Lower lobe of right lung (tissue), 2 donors: ENCODE results near the gene ALAS1. TPM values are rescaled to one million over a fixed set of nuclear protein-coding genes. Genes with fewer than 3 reads are reported as not detected.

ENCODE experiments used
- ATAC-seq, 2 donors: fragments of 200-7000 bp; cut with Tn5 transposase; one replicate each; pipeline ENCODE4 v1.9.1; 2020 to 2022; ENCODE audit warnings: mild to moderate bottlenecking in 2 of 2, moderate library complexity in 2 of 2
- DNase-seq: peaks from one replicate; pipeline ENCODE4 v3.0.0-alpha.2; 2020
- H3K27ac ChIP-seq: fragments of 200-600 bp; one replicate; pipeline ENCODE4 v1.8.0; 2022
- H3K27me3 ChIP-seq: fragments of 200-600 bp; one replicate; pipeline ENCODE4 v1.8.0; 2022; ENCODE audit warnings: low read depth
- H3K36me3 ChIP-seq: fragments of 200-600 bp; one replicate; pipeline ENCODE4 v1.8.0; 2022; ENCODE audit warnings: mild to moderate bottlenecking
- H3K4me1 ChIP-seq: fragments of 200-600 bp; one replicate; pipeline ENCODE4 v1.8.0; 2022
- H3K4me3 ChIP-seq: fragments of 200-600 bp; one replicate; pipeline ENCODE4 v1.8.0; 2022; ENCODE audit warnings: mild to moderate bottlenecking
- H3K9me3 ChIP-seq: fragments of 200-600 bp; one replicate; pipeline ENCODE4 v1.8.0; 2022
- CTCF ChIP-seq: fragments of 200-600 bp; IDR thresholded peaks from one replicate; pipeline ENCODE4 v1.8.0; 2022; ENCODE audit warnings: antibody characterized with exemption, mild to moderate bottlenecking
- intact Hi-C: fragments of 100-400 bp; cut with DNase I; formaldehyde crosslinking; loops from one replicate; pipeline ENCODE4 v1.11.0; 2022
- total RNA-seq: library from RNA; stranded (reverse); fragmentation: NEBNext Ultra II Directional; extraction: Animal tissue kit (Norgen Biotek cat#: 25700); gene quantifications from one replicate; pipeline ENCODE4 v1.2.1, GENCODE V29; 2021
- donor health status: DM: no; HTN: yes; CAD: no; lungs with severe emphysema.

The ALAS1 gene
- total RNA-seq, 1 donor from 2014 or later = 103 TPM

- ATAC-seq = peak; percentile 0 to 19
- peaks cover 18% of the 10 kb centered on the region for H3K4me1 ChIP-seq
- peak overlapping the region; percentile 88 for H3K27ac ChIP-seq
- intact Hi-C loops = no loop called here
- H3K36me3 ChIP-seq = no peaks in the 10 kb centered on the region
- no peaks in the 10 kb centered on the region for H3K27me3 ChIP-seq
- H3K4me3 ChIP-seq = peak overlapping the region; percentile 70
- TF ChIP-seq CTCF = no peak
- H3K9me3 ChIP-seq = no peaks in the 10 kb centered on the region
- DNase-seq = peak; percentile 49
These were observed 44.4 kb upstream of the ALAS1 start for GRCh38 chr3:52153389-52154096.

- Histone ChIP-seq H3K9me3 (no peaks in the 10 kb centered on the region), H3K4me3 (peak within 1 kb of the TSS; percentile 70), H3K4me1 (peaks cover 18% of the 10 kb centered on the region), H3K27me3 (no peaks in the 10 kb centered on the region), H3K27ac (peak within 1 kb of the TSS; percentile 88), H3K36me3 (no peaks in the 10 kb centered on the region)
- ATAC-seq (peak; percentile 98 to 99), DNase-seq (peak; percentile 98)
- peak; percentile 26 for TF ChIP-seq CTCF
- intact Hi-C loops = no loop called here
These were observed 43.5 kb upstream of the ALAS1 start, which contains the start of gene POC1A for GRCh38 chr3:52154135-52155094. Gene POC1A, minus strand, starts transcription at chr3:52154423. Its CDS starts 51 bp downstream, at chr3:52154372.

- ATAC-seq (no peak), DNase-seq (no peak)
- no peaks in the 10 kb centered on the region for H3K36me3 ChIP-seq
- peaks cover 18% of the 10 kb centered on the region for H3K4me1 ChIP-seq
- TF ChIP-seq CTCF = no peak
- H3K9me3 ChIP-seq = no peaks in the 10 kb centered on the region
- no peak overlapping the region for H3K27ac ChIP-seq
- intact Hi-C loops = no loop called here
- H3K27me3 ChIP-seq = no peaks in the 10 kb centered on the region
- no peak overlapping the region for H3K4me3 ChIP-seq
These were observed 42.0 kb upstream of the ALAS1 start for GRCh38 chr3:52155912-52156311.

- intact Hi-C loops = no loop called here
- Histone ChIP-seq H3K27me3 (no peaks in the 10 kb centered on the region), H3K27ac (no peak overlapping the region), H3K4me3 (no peak overlapping the region), H3K36me3 (no peaks in the 10 kb centered on the region), H3K4me1 (peaks cover 6% of the 10 kb centered on the region), H3K9me3 (no peaks in the 10 kb centered on the region)
- DNase-seq (no peak), ATAC-seq (no peak)
- no peak for TF ChIP-seq CTCF
These were observed 38.5 kb upstream of the ALAS1 start for GRCh38 chr3:52159503-52159902.

GRCh38 chr3:52162250-52162872 lies 35.6 kb upstream of the ALAS1 start:
- H3K36me3 ChIP-seq = no peaks in the 10 kb centered on the region
- DNase-seq (peak; percentile 19), ATAC-seq (no peak)
- TF ChIP-seq CTCF = no peak
- intact Hi-C loops = no loop called here
- no peaks in the 10 kb centered on the region for H3K4me1 ChIP-seq
- H3K27me3 ChIP-seq = no peaks in the 10 kb centered on the region
- no peak overlapping the region for H3K27ac ChIP-seq
- H3K4me3 ChIP-seq = no peak overlapping the region
- no peaks in the 10 kb centered on the region for H3K9me3 ChIP-seq
